ENCODE measurements around the gene CASP10. TPM values are rescaled to one million over a fixed set of nuclear protein-coding genes. Genes with fewer than 3 reads are reported as not detected.

CASP10 gene
- polyA plus RNA-seq, 2 donors, result 5.2 to 8.7 TPM

- no peaks in the 10 kb centered on the region for H3K4me1 ChIP-seq (ENCODE audit: control insufficient read depth in 2 of 2, insufficient read depth in 2 of 2, low read length in 1 of 2)
- H3K4me3 ChIP-seq (ENCODE audit: low read depth in 1 of 2, low read length in 2 of 2), result no peak overlapping the region
- no peaks in the 10 kb centered on the region for H3K27me3 ChIP-seq (ENCODE audit: control insufficient read depth in 1 of 2, insufficient read depth in 2 of 2, low read length in 2 of 2)
- H3K36me3 ChIP-seq (ENCODE audit: control insufficient read depth in 2 of 2, insufficient read depth in 2 of 2, low read length in 1 of 2), result peaks cover 0 to 19% of the 10 kb centered on the region in 2 donors
- no peaks in the 10 kb centered on the region for H3K9me3 ChIP-seq (ENCODE audit: control insufficient read depth in 2 of 2, insufficient read depth in 1 of 2, low read depth in 1 of 2, low read length in 1 of 2)
- 85% methylated on average over 9 of the region's 9 CpGs for WGBS, 2 donors
- H3K27ac ChIP-seq (ENCODE audit: low read depth in 2 of 2, low read length in 1 of 2), result no peak overlapping the region
These were observed 90.5 kb downstream of the CASP10 start for GRCh38 chr2:201273330-201273983.

GRCh38 chr2:201275069-201275468, 92.1 kb downstream of the CASP10 start:
- WGBS, 2 donors, result 81% methylated on average over 2 of the region's 2 CpGs

GRCh38 chr2:201275990-201276389, 93.0 kb downstream of the CASP10 start:
- H3K27me3 ChIP-seq (ENCODE audit: control insufficient read depth in 1 of 2, insufficient read depth in 2 of 2, low read length in 2 of 2), result no peaks in the 10 kb centered on the region
- no peaks in the 10 kb centered on the region for H3K4me1 ChIP-seq (ENCODE audit: control insufficient read depth in 2 of 2, insufficient read depth in 2 of 2, low read length in 1 of 2)
- no peak overlapping the region for H3K4me3 ChIP-seq (ENCODE audit: low read depth in 1 of 2, low read length in 2 of 2)
- H3K9me3 ChIP-seq (ENCODE audit: control insufficient read depth in 2 of 2, insufficient read depth in 1 of 2, low read depth in 1 of 2, low read length in 1 of 2), result no peaks in the 10 kb centered on the region
- 73 to 80% methylated on average over 5 of the region's 5 CpGs for WGBS, 2 donors
- peaks cover 0 to 12% of the 10 kb centered on the region in 2 donors for H3K36me3 ChIP-seq (ENCODE audit: control insufficient read depth in 2 of 2, insufficient read depth in 2 of 2, low read length in 1 of 2)
- H3K27ac ChIP-seq (ENCODE audit: low read depth in 2 of 2, low read length in 1 of 2), result no peak overlapping the region

More at GRCh38 chr2:201275069-201275468, 92.1 kb downstream of the CASP10 start:
- no peaks in the 10 kb centered on the region for H3K9me3 ChIP-seq (ENCODE audit: control insufficient read depth in 2 of 2, insufficient read depth in 1 of 2, low read depth in 1 of 2, low read length in 1 of 2)
- H3K27ac ChIP-seq (ENCODE audit: low read depth in 2 of 2, low read length in 1 of 2), result no peak overlapping the region
- no peaks in the 10 kb centered on the region for H3K27me3 ChIP-seq (ENCODE audit: control insufficient read depth in 1 of 2, insufficient read depth in 2 of 2, low read length in 2 of 2)
- H3K36me3 ChIP-seq (ENCODE audit: control insufficient read depth in 2 of 2, insufficient read depth in 2 of 2, low read length in 1 of 2), result peaks cover 0 to 16% of the 10 kb centered on the region in 2 donors
- no peaks in the 10 kb centered on the region for H3K4me1 ChIP-seq (ENCODE audit: control insufficient read depth in 2 of 2, insufficient read depth in 2 of 2, low read length in 1 of 2)
- no peak overlapping the region for H3K4me3 ChIP-seq (ENCODE audit: low read depth in 1 of 2, low read length in 2 of 2)

- Histone ChIP-seq H3K36me3 (ENCODE audit: control insufficient read depth in 2 of 2, insufficient read depth in 2 of 2, low read length in 1 of 2) (peaks cover 0 to 12% of the 10 kb centered on the region in 2 donors), H3K27me3 (ENCODE audit: control insufficient read depth in 1 of 2, insufficient read depth in 2 of 2, low read length in 2 of 2) (no peaks in the 10 kb centered on the region), H3K4me1 (ENCODE audit: control insufficient read depth in 2 of 2, insufficient read depth in 2 of 2, low read length in 1 of 2) (no peaks in the 10 kb centered on the region), H3K9me3 (ENCODE audit: control insufficient read depth in 2 of 2, insufficient read depth in 1 of 2, low read depth in 1 of 2, low read length in 1 of 2) (no peaks in the 10 kb centered on the region), H3K27ac (ENCODE audit: low read depth in 2 of 2, low read length in 1 of 2) (no peak overlapping the region), H3K4me3 (ENCODE audit: low read depth in 1 of 2, low read length in 2 of 2) (no peak overlapping the region)
- WGBS, 2 donors, result 86 to 92% methylated on average over 6 of the region's 6 CpGs
These were observed 93.6 kb downstream of the CASP10 start for GRCh38 chr2:201276511-201276910.

Other genes starting within 250 kb of the CASP10 start
- 1 to 10 TPM; 6.0 to 7.0 TPM for gene ORC2, start 219.5 kb upstream of the CASP10 start, polyA plus RNA-seq
- gene HYCC2, start 111.5 kb upstream of the CASP10 start, polyA plus RNA-seq, result 1 to 10 TPM; 2.8 to 8.4 TPM
- gene NDUFB3, start 111.1 kb upstream of the CASP10 start, polyA plus RNA-seq, result 100 to 1,000 TPM in 1 of 2 donors, 10 to 100 TPM in 1; 70.5 to 116 TPM
- gene CFLAR, start 67.0 kb upstream of the CASP10 start, polyA plus RNA-seq, result 10 to 100 TPM; 39.6 to 58.5 TPM
- 10 to 100 TPM; 12.8 to 19.6 TPM for gene CASP8, start 77.4 kb downstream of the CASP10 start, polyA plus RNA-seq
- under 1 TPM; 0.27 to 0.59 TPM for gene FLACC1, start 174.2 kb downstream of the CASP10 start, polyA plus RNA-seq

Data from esophagus (tissue), 2 donors.